ENCODE results near the gene ADAMTS9. TPM values are rescaled to one million over a fixed set of nuclear protein-coding genes. Genes with fewer than 3 reads are reported as not detected.

The ADAMTS9 gene
- total RNA-seq, 2 donors from 2014 or later, result 27.2 to 54.7 TPM

DNA sequence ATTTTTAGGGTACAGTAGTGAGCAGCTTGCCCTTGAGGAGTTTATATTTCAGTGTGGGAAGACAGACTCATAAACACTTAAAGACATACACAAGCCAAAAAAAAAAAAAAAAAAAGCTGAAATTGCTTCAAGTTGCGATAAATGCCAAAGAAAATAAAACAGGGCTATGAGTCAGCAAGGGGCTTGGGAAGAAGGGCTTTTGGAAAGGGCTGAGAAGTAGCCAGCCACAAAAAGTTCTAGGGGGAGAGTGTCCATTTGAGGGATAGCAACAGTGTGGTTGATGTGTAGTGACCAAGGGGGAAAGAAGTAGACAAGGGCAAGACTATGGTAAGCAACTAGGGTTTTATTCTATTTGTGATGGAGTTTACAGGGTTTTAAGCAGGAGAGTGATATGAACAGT is 185.5 kb downstream of the ADAMTS9 start:
- WGBS, 2 donors, result 87 to 100% methylated on average over 1 of the region's 1 CpG
- TF ChIP-seq POLR2A (IDR thresholded peaks at IDR 0.05) (no peak), CTCF (IDR thresholded peaks at IDR 0.05) (no peak)
- H3K9me3 ChIP-seq, result no peaks in the 10 kb centered on the region
- no peaks in the 10 kb centered on the region for H3K4me1 ChIP-seq
- DNase-seq, result no peak
- H3K4me3 ChIP-seq, result no peak overlapping the region
- intact Hi-C loops (cut with DNase I), result no loop called here
- H3K36me3 ChIP-seq (replicated peaks in 1 of 2; ENCODE audit: insufficient read depth in 1 of 2, low read depth in 2 of 2), result no peaks in the 10 kb centered on the region
- no peaks in the 10 kb centered on the region for H3K27me3 ChIP-seq
- no peak for ATAC-seq
- no peak overlapping the region for H3K27ac ChIP-seq

- Histone ChIP-seq H3K4me1 (no peaks in the 10 kb centered on the region), H3K9me3 (no peaks in the 10 kb centered on the region), H3K27me3 (no peaks in the 10 kb centered on the region), H3K4me3 (no peak overlapping the region), H3K27ac (no peak overlapping the region), H3K36me3 (replicated peaks in 1 of 2; ENCODE audit: insufficient read depth in 1 of 2, low read depth in 2 of 2) (no peaks in the 10 kb centered on the region)
- DNase-seq (no peak), ATAC-seq (no peak)
- WGBS, 2 donors, result 43 to 44% methylated on average over 8 of the region's 8 CpGs
- intact Hi-C loops (cut with DNase I), result no loop called here
- TF ChIP-seq CTCF (IDR thresholded peaks at IDR 0.05) (no peak), POLR2A (IDR thresholded peaks at IDR 0.05) (no peak)
These were observed 186.4 kb downstream of the ADAMTS9 start for GRCh38 chr3:64501298-64501906.

GRCh38 chr3:64496786-64497490 is 190.9 kb downstream of the ADAMTS9 start:
- Histone ChIP-seq H3K27me3 (no peaks in the 10 kb centered on the region), H3K9me3 (no peaks in the 10 kb centered on the region), H3K36me3 (replicated peaks in 1 of 2; ENCODE audit: insufficient read depth in 1 of 2, low read depth in 2 of 2) (no peaks in the 10 kb centered on the region), H3K4me3 (no peak overlapping the region), H3K4me1 (no peaks in the 10 kb centered on the region), H3K27ac (no peak overlapping the region)
- intact Hi-C loops (cut with DNase I), result no loop called here
- DNase-seq (no peak), ATAC-seq (no peak)
- TF ChIP-seq POLR2A (IDR thresholded peaks at IDR 0.05), result no peak
- no peak for TF ChIP-seq CTCF (IDR thresholded peaks at IDR 0.05)
- WGBS, 2 donors, result 93% methylated on average over 5 of the region's 5 CpGs

DNA sequence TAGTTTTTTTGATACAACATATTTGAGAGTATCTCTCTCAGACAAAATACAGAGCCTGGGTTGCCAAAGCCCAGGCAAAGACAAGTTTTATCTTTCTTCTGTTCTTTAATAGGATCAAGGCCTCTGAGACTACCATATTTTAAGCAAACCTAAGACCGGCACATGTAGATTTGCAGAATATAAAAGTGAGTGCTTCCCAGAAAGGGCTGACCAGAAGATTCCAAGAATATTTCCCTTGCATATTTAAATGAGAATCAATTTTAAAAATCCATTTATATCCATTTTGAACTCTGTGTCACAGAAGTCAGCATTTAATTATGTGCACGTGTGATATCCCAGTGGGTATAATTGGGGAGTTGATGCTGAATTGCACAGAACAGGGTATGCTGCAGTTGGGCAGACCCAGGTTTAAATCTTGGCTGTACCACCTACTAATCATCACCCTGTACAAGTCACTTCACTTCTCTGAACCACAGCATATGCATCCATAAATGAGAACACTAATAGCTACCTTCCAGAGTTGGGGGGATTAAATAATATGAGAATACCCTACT is 191.9 kb downstream of the ADAMTS9 start:
- 88 to 96% methylated on average over 2 of the region's 2 CpGs for WGBS, 2 donors
- ATAC-seq (no peak), DNase-seq (no peak)
- H3K27me3 ChIP-seq, result no peaks in the 10 kb centered on the region
- intact Hi-C loops (cut with DNase I), result no loop called here
- no peak for TF ChIP-seq CTCF (IDR thresholded peaks at IDR 0.05)
- no peak for TF ChIP-seq POLR2A (IDR thresholded peaks at IDR 0.05)
- H3K4me1 ChIP-seq, result peaks cover 7% of the 10 kb centered on the region
- no peak overlapping the region for H3K4me3 ChIP-seq
- H3K36me3 ChIP-seq (replicated peaks in 1 of 2; ENCODE audit: insufficient read depth in 1 of 2, low read depth in 2 of 2), result no peaks in the 10 kb centered on the region
- no peaks in the 10 kb centered on the region for H3K9me3 ChIP-seq
- no peak overlapping the region for H3K27ac ChIP-seq
